HepG2 (cell line): ENCODE data around the gene BBS5. TPM values are rescaled to one million over a fixed set of nuclear protein-coding genes. Genes with fewer than 3 reads are reported as not detected.
A peak's percentile ranks its signal among the peaks of the same experiment; 100 is the strongest.

Experiments
- DNMT1 ChIP-seq: sonication (generic); formaldehyde crosslinking; IDR thresholded peaks from 2 replicates; pipeline ENCODE4 v1.5.1; 2020; ENCODE audit warnings: mild to moderate bottlenecking, missing genetic modification reagents
- ERF ChIP-seq: IDR thresholded peaks from 2 replicates; pipeline ENCODE4 v1.6.1; 2018; ENCODE audit warnings: missing biosample characterization, missing genetic modification reagents
- ETV5 ChIP-seq: IDR thresholded peaks from 2 replicates; pipeline ENCODE4 v1.6.1; 2018; ENCODE audit warnings: missing biosample characterization, missing genetic modification reagents, inconsistent platforms, borderline replicate concordance
- GPN1 ChIP-seq: sonication (generic); formaldehyde crosslinking; IDR thresholded peaks from 2 replicates; pipeline ENCODE4 v1.5.1; 2020; ENCODE audit warnings: missing genetic modification reagents, borderline replicate concordance
- GTF2F1 ChIP-seq: fragments of 150-350 bp; IDR thresholded peaks from 2 replicates; pipeline ENCODE4 v1.6.1; 2014; ENCODE audit warnings: low read length
- GTF3A ChIP-seq: sonication (generic); formaldehyde crosslinking; conservative IDR thresholded peaks from 2 replicates; pipeline ENCODE4 v1.4.0; 2020; ENCODE audit warnings: mild to moderate bottlenecking, missing genetic modification reagents
- HBP1 ChIP-seq: IDR thresholded peaks from 2 replicates; pipeline ENCODE4 v1.6.1; 2016; ENCODE audit warnings: low read depth, control low read depth
- KAT7 ChIP-seq: IDR thresholded peaks from 2 replicates; pipeline ENCODE4 v1.6.1; 2018; ENCODE audit warnings: borderline replicate concordance, missing compliant biosample characterization
- NFYB ChIP-seq: sonication (generic); formaldehyde crosslinking; IDR thresholded peaks from 2 replicates; pipeline ENCODE4 v1.4.0; 2020; ENCODE audit warnings: missing genetic modification reagents
- SIN3B ChIP-seq: fragments of 150-350 bp; IDR thresholded peaks from 2 replicates; pipeline ENCODE4 v1.6.1; 2014; ENCODE audit warnings: low read length
- SP140L ChIP-seq: sonication (generic); formaldehyde crosslinking; IDR thresholded peaks from 2 replicates; pipeline ENCODE4 v1.4.0; 2020; ENCODE audit warnings: missing genetic modification reagents, borderline replicate concordance
- TAF1 ChIP-seq: sonication (generic); formaldehyde crosslinking; IDR thresholded peaks from 2 replicates; pipeline ENCODE4 v1.4.0; 2020; ENCODE audit warnings: missing genetic modification reagents
- TBX2 ChIP-seq: sonication (generic); formaldehyde crosslinking; IDR thresholded peaks from 2 replicates; pipeline ENCODE4 v1.5.0; 2020; ENCODE audit warnings: missing genetic modification reagents, mild to moderate bottlenecking, borderline replicate concordance
- THRA ChIP-seq: sonication (generic); formaldehyde crosslinking; IDR thresholded peaks from 2 replicates; pipeline ENCODE4 v1.4.0; 2020; ENCODE audit warnings: missing genetic modification reagents, borderline replicate concordance
- TIGD3 ChIP-seq: sonication (generic); formaldehyde crosslinking; IDR thresholded peaks from 2 replicates; pipeline ENCODE4 v1.5.1; 2020; ENCODE audit warnings: mild to moderate bottlenecking, missing genetic modification reagents, borderline replicate concordance
- U2AF1 ChIP-seq: fragments of 200-400 bp; formaldehyde crosslinking; optimal IDR thresholded peaks from 2 replicates; pipeline ENCODE3; 2017; ENCODE audit warnings: mild to moderate bottlenecking, low read depth, low read length
- ZNF180 ChIP-seq: sonication (generic); formaldehyde crosslinking; IDR thresholded peaks from 2 replicates; pipeline ENCODE4 v1.4.0; 2020; ENCODE audit warnings: low read depth, missing genetic modification reagents, borderline replicate concordance
- ZNF207 ChIP-seq: fragments of 450-650 bp; IDR thresholded peaks from 2 replicates; pipeline ENCODE4 v1.6.1; 2016; ENCODE audit warnings: antibody characterized with exemption, borderline replicate concordance
- ZNF414 ChIP-seq: sonication (generic); formaldehyde crosslinking; IDR thresholded peaks from 2 replicates; pipeline ENCODE4 v1.5.0; 2020; ENCODE audit warnings: missing genetic modification reagents
- ZNF556 ChIP-seq: sonication (generic); formaldehyde crosslinking; IDR thresholded peaks from 2 replicates; pipeline ENCODE4 v1.4.0; 2020; ENCODE audit warnings: mild to moderate bottlenecking, missing genetic modification reagents, borderline replicate concordance
- ZNF678 ChIP-seq: sonication (generic); formaldehyde crosslinking; IDR thresholded peaks from 2 replicates; pipeline ENCODE4 v1.4.0; 2020; ENCODE audit warnings: mild to moderate bottlenecking, missing genetic modification reagents
- ZNF704 ChIP-seq: sonication (generic); formaldehyde crosslinking; IDR thresholded peaks from 2 replicates; pipeline ENCODE4 v1.8.1; 2023; ENCODE audit warnings: mild to moderate bottlenecking, inconsistent platforms, moderate library complexity, missing genetic modification reagents, borderline replicate concordance
- ZNF776 ChIP-seq: sonication (generic); formaldehyde crosslinking; IDR thresholded peaks from 2 replicates; pipeline ENCODE4 v1.4.0; 2020; ENCODE audit warnings: mild to moderate bottlenecking, missing genetic modification reagents
- ZSCAN12 ChIP-seq: sonication (generic); formaldehyde crosslinking; IDR thresholded peaks from 2 replicates; pipeline ENCODE4 v1.9.0; 2021; ENCODE audit warnings: mild to moderate bottlenecking, missing genetic modification reagents
- polyA plus RNA-seq, 8 experiments: library from polyadenylated mRNA; depleted of rRNA in 3 of 8; stranded (reverse) in 7 of 8; unstranded in 1 of 8; fragments of >200 nt; fragmentation: Illumina TruSeq in 4 of 8; extraction: Trizol in 4 of 8; gene quantifications; 2 replicates each; pipeline versions ENCODE4 v1.2.1 to v1.2.3, GENCODE V29; 2011 to 2016; ENCODE audit warnings: low read depth in 4 of 8, missing spikeins in 1 of 8, mixed read lengths in 1 of 8; ENCODE audit not compliant: insufficient read depth in 1 of 8
- total RNA-seq, 5 experiments: library from RNA; depleted of rRNA; stranded (reverse); fragments of >200 nt; fragmentation: Illumina TruSeq; extraction: Trizol; gene quantifications; 2 replicates each; pipeline ENCODE4 v1.2.3, GENCODE V29; 2016; ENCODE audit warnings: low read depth in 1 of 5

The BBS5 gene
- total and polyA plus RNA-seq, 2 of the 13 experiments (the other 11 are each of a cell fraction or from before 2014, with no cell fraction given) = 1.8 to 4.5 TPM

- TF ChIP-seq GTF2F1 = no peak
- peak; percentile 83; the same call in 1 of the 2 replicates for TF ChIP-seq ZNF704
- no peak; the same call in 1 of the 2 replicates for TF ChIP-seq ZNF678 (CRISPR knock-in tag)
- peak; percentile 51 for TF ChIP-seq U2AF1
- peak; percentile 82; the same call in 1 of the 2 replicates for TF ChIP-seq DNMT1 (CRISPR knock-in tag)
- TF ChIP-seq ETV5 (CRISPR knock-in tag) = peak; percentile 72
- no peak for TF ChIP-seq ZSCAN12 (CRISPR knock-in tag)
- TF ChIP-seq ZNF776 (CRISPR knock-in tag) = peak; percentile 89
- peak; percentile 42; the same call in 1 of the 2 replicates for TF ChIP-seq NFYB (CRISPR knock-in tag)
- TF ChIP-seq TBX2 (CRISPR knock-in tag) = peak; percentile 89
- TF ChIP-seq KAT7 = peak; percentile 97
- peak; percentile 57; the same call in 1 of the 2 replicates for TF ChIP-seq THRA (CRISPR knock-in tag)
- no peak for TF ChIP-seq ZNF207
- peak; percentile 75 for TF ChIP-seq ZNF556
- TF ChIP-seq GPN1 (CRISPR knock-in tag) = peak; percentile 93; the same call in 1 of the 2 replicates
- TF ChIP-seq GTF3A (CRISPR knock-in tag) = no peak
- TF ChIP-seq ERF (CRISPR knock-in tag) = peak; percentile 93
- peak; percentile 95 for TF ChIP-seq TIGD3 (CRISPR knock-in tag)
- TF ChIP-seq HBP1 (CRISPR knock-in tag) = peak; percentile 76
- 0 out of 2 replicates have a peak, but pooled peaks have one; percentile 44 for TF ChIP-seq SP140L
- TF ChIP-seq ZNF180 (CRISPR knock-in tag) = no peak
- TF ChIP-seq ZNF414 (CRISPR knock-in tag) = peak; percentile 77; the same call in 1 of the 2 replicates
- 0 out of 2 replicates have a peak, but pooled peaks have one; percentile 3 for TF ChIP-seq SIN3B
- peak; percentile 71 for TF ChIP-seq TAF1
Measured at GRCh38 chr2:169479257-169480078, at the start of gene BBS5 (continued).
